Upper lobe of left lung (tissue), 6 donors: ENCODE results near the gene FAM83C. TPM values are rescaled to one million over a fixed set of nuclear protein-coding genes. Genes with fewer than 3 reads are reported as not detected.

Experiments used
- ATAC-seq, 2 donors: fragments of 200-7000 bp; cut with Tn5 transposase; one replicate each; pipeline ENCODE4 v1.9.1; 2022; ENCODE audit warnings: mild to moderate bottlenecking in 2 of 2, moderate library complexity in 2 of 2; ENCODE audit not compliant: low FRiP score in 2 of 2
- DNase-seq, 2 donors: peaks; one replicate each; pipeline ENCODE4 v3.0.0-alpha.2; 2019 to 2020
- H3K27ac ChIP-seq, 4 donors: fragments of 200-600 bp; sonication (generic); one replicate each; pipeline ENCODE4 v1.5.1; 2016 to 2019
- H3K27me3 ChIP-seq, 4 donors: fragments of 200-600 bp; sonication (generic); one replicate each; pipeline ENCODE4 v1.5.1; 2017 to 2019
- H3K36me3 ChIP-seq, 4 donors: fragments of 200-600 bp; sonication (generic); one replicate each; pipeline ENCODE4 v1.5.1; 2016 to 2019
- H3K4me1 ChIP-seq, 4 donors: fragments of 200-600 bp; sonication (generic); one replicate each; pipeline ENCODE4 v1.5.1; 2018 to 2019
- H3K4me3 ChIP-seq, 4 donors: fragments of 200-600 bp; sonication (generic); one replicate each; pipeline ENCODE4 v1.5.1; 2017 to 2019; ENCODE audit warnings: mild to moderate bottlenecking in 2 of 4, moderate library complexity in 1 of 4
- H3K9me3 ChIP-seq, 4 donors: fragments of 200-600 bp; sonication (generic); one replicate each; pipeline ENCODE4 v1.5.1; 2018 to 2019
- EP300 ChIP-seq, 4 donors: sonication (generic); formaldehyde crosslinking; IDR thresholded peaks; one replicate each; pipeline ENCODE4 v1.5.1; 2017; ENCODE audit warnings: antibody characterized with exemption in 4 of 4, control low read depth in 2 of 4
- POLR2A ChIP-seq, 4 donors: fragments of 450-650 bp; IDR thresholded peaks; one replicate each; pipeline ENCODE4 v1.5.1; 2016 to 2017; ENCODE audit warnings: antibody characterized with exemption in 4 of 4, mild to moderate bottlenecking in 2 of 4
- POLR2AphosphoS5 ChIP-seq, 2 donors: sonication (generic); formaldehyde crosslinking; IDR thresholded peaks; one replicate each; pipeline ENCODE4 v1.5.1; 2017; ENCODE audit warnings: antibody characterized with exemption in 2 of 2
- WGBS, 2 donors: methylation state at CpG; one replicate each; pipeline ENCODE4 v1.1.5; 2017 to 2018; 5-methylcytosine and 5-hydroxymethylcytosine counted together
- total RNA-seq, 6 donors: library from RNA; depleted of rRNA in 4 of 6; stranded (reverse); fragments of >200 nt in 4 of 6; gene quantifications; one replicate each; pipeline versions ENCODE4 v1.1.0 to v1.2.1, GENCODE V29; 2016 to 2021
- TF ChIP-seq, protein P1 (sequence below), 6 experiments: fragments of 450-650 bp in 4 of 6; fragments of 200-600 bp in 2 of 6; sonication (generic) in 2 of 6; IDR thresholded peaks; one replicate each; pipeline ENCODE4 v1.5.1; 2016 to 2019; ENCODE audit warnings: antibody characterized with exemption in 6 of 6
- donor health status: DM: no; HTN: no; CAD: no; lungs with moderate emphysema.
- donor health status: DM: no; HTN: yes; CAD: no; lungs with severe emphysema.

FAM83C gene
- total RNA-seq, 6 donors from 2014 or later: not detected

DNA sequence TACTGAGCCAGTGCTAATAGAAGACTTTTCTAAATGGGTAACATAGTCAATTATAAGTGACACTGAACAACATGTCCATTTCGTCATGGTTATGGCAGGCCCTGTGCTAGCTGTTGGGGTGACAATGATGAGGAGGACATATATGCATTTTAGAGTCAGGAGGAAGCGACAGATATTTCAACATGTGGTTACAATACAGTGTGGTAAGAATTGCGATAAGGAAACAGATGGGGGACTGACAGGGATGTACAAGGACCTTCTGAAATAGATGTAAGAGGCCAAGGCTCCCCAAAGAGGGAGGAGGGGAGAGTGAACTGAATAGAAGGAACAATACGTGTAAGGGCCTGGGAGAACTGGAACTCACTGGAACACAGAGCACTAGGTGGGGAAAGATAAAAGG, 54.1 kb downstream of the FAM83C start:
- no peak for ATAC-seq
- H3K36me3 ChIP-seq: peaks cover 0 to 10% (median 1%) of the 10 kb centered on the region in 4 donors
- TF ChIP-seq POLR2AphosphoS5 (IDR thresholded peaks at IDR 0.05) (no peak), EP300 (IDR thresholded peaks at IDR 0.05) (no peak), POLR2A (IDR thresholded peaks at IDR 0.05) (no peak)
- TF ChIP-seq, protein P1, sequence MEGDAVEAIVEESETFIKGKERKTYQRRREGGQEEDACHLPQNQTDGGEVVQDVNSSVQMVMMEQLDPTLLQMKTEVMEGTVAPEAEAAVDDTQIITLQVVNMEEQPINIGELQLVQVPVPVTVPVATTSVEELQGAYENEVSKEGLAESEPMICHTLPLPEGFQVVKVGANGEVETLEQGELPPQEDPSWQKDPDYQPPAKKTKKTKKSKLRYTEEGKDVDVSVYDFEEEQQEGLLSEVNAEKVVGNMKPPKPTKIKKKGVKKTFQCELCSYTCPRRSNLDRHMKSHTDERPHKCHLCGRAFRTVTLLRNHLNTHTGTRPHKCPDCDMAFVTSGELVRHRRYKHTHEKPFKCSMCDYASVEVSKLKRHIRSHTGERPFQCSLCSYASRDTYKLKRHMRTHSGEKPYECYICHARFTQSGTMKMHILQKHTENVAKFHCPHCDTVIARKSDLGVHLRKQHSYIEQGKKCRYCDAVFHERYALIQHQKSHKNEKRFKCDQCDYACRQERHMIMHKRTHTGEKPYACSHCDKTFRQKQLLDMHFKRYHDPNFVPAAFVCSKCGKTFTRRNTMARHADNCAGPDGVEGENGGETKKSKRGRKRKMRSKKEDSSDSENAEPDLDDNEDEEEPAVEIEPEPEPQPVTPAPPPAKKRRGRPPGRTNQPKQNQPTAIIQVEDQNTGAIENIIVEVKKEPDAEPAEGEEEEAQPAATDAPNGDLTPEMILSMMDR (IDR thresholded peaks at IDR 0.05): no peak
- no peak overlapping the region for H3K4me3 ChIP-seq
- H3K27me3 ChIP-seq: no peaks in the 10 kb centered on the region
- WGBS, 2 donors: 62 to 69% methylated on average over 4 of the region's 4 CpGs
- DNase-seq: no peak
- H3K27ac ChIP-seq: no peak overlapping the region
- no peaks in the 10 kb centered on the region for H3K9me3 ChIP-seq
- no peaks in the 10 kb centered on the region for H3K4me1 ChIP-seq

DNA sequence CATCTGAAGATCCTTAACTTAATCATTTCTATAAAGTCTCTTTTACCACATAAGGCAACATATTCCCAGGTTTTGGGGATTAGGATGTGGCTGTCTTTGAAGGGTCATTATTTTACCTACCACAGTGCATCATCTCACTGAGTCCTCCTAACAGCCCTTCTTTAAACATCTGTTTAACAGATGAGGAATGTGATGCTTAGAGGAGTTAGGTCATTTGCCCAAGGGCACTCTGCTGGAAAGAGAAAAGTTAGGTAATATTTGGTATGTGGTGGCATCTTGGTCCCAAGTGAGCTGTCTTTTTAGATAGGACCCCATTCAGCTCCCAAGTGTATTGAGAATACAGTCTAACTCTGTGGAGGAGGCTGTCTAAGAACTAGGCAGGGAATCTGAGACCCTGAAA, 54.7 kb downstream of the FAM83C start:
- TF ChIP-seq POLR2A (IDR thresholded peaks at IDR 0.05): no peak
- TF ChIP-seq POLR2AphosphoS5 (IDR thresholded peaks at IDR 0.05): no peak
- no peak for TF ChIP-seq EP300 (IDR thresholded peaks at IDR 0.05)
- TF ChIP-seq, protein P1 (IDR thresholded peaks at IDR 0.05): no peak
- Histone ChIP-seq H3K27me3 (no peaks in the 10 kb centered on the region), H3K9me3 (no peaks in the 10 kb centered on the region), H3K36me3 (peaks cover 0 to 10% (median 1%) of the 10 kb centered on the region in 4 donors), H3K4me1 (no peaks in the 10 kb centered on the region), H3K27ac (no peak overlapping the region), H3K4me3 (no peak overlapping the region)
- DNase-seq: no peak
- ATAC-seq: no peak

DNA sequence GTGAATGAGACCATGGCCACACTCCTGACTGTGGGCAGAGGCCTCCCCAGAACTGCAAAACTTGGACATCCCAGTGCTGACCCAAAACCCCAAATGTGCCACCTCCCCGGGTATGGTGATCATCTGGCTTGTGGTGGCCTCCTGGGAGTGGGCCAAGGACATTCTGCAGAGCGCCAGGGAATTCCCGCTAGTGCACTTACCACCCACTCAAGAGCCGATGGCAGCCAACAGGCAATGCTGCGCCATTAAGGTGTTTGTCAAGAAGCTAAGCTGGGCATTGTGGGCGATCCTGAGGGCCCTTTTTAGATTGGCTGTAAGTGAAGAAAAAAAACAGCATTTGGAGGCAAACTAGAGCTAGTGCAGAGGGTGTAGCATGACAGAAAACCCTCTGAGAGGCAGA, 56.3 kb downstream of the FAM83C start:
- 70 to 84% methylated on average over 5 to 6 of the region's 6 CpGs for WGBS, 2 donors
- peak in 1 of 2 donors; percentile 71 for DNase-seq

More for the DNA sequence above, 56.3 kb downstream of the FAM83C start:
- no peak overlapping the region for H3K4me3 ChIP-seq
- TF ChIP-seq POLR2A (IDR thresholded peaks at IDR 0.05) (no peak), POLR2AphosphoS5 (IDR thresholded peaks at IDR 0.05) (peak; percentile 28 to 32), EP300 (IDR thresholded peaks at IDR 0.05) (peak in 1 of 4 donors; percentile 74)
- TF ChIP-seq, protein P1 (IDR thresholded peaks at IDR 0.05): no peak
- H3K9me3 ChIP-seq: no peaks in the 10 kb centered on the region
- H3K27ac ChIP-seq: peak overlapping the region in 2 of 4 donors; percentile 9 to 12
- H3K27me3 ChIP-seq: no peaks in the 10 kb centered on the region
- ATAC-seq: peak; percentile 28 to 60
- H3K36me3 ChIP-seq: peaks cover 0 to 10% (median 1%) of the 10 kb centered on the region in 4 donors
- H3K4me1 ChIP-seq: no peaks in the 10 kb centered on the region

Other genes with a start within 250 kb of the FAM83C start
- 100 to 1,000 TPM in 2 of 6 donors, 10 to 100 TPM in 4; 64.3 to 118 (median 80.5) TPM for gene TRPC4AP, start 199.6 kb downstream of the FAM83C start, total RNA-seq
- gene EDEM2, start 145.1 kb downstream of the FAM83C start, total RNA-seq: 10 to 100 TPM; 22.0 to 46.2 (median 35.6) TPM
- gene PROCR, start 120.4 kb downstream of the FAM83C start, total RNA-seq: 10 to 100 TPM in 4 of 6 donors, 1 to 10 TPM in 2; 5.2 to 24.7 (median 11.6) TPM
- 10 to 100 TPM in 5 of 6 donors, 1 to 10 TPM in 1; 7.3 to 25.4 (median 15.6) TPM for gene MMP24, start 65.7 kb downstream of the FAM83C start, total RNA-seq
- gene MMP24OS, start 14.3 kb downstream of the FAM83C start, total RNA-seq: 100 to 1,000 TPM in 1 of 6 donors, 10 to 100 TPM in 5; 27.8 to 145 (median 42.6) TPM
- gene EIF6, start 7.7 kb downstream of the FAM83C start, total RNA-seq: 100 to 1,000 TPM in 2 of 6 donors, 10 to 100 TPM in 4; 57.5 to 106 (median 88.7) TPM
- 10 to 100 TPM; 22.0 to 96.4 (median 42.9) TPM for gene UQCC1, start 119.5 kb upstream of the FAM83C start, total RNA-seq
- 1 to 10 TPM in 2 of 6 donors, under 1 TPM in 3, not detected in 1; 0.14 to 1.9 (median 0.59) TPM for gene GDF5, start 145.8 kb upstream of the FAM83C start, total RNA-seq
- 10 to 100 TPM; 15.4 to 66.6 (median 29.6) TPM for gene CEP250, start 163.2 kb upstream of the FAM83C start, total RNA-seq
- gene C20orf173, start 237.2 kb upstream of the FAM83C start, total RNA-seq: not detected
- 100 to 1,000 TPM; 115 to 223 (median 179) TPM for gene ERGIC3, start 249.7 kb upstream of the FAM83C start, total RNA-seq